Tibial artery (tissue), 4 donors: ENCODE data around the gene EPHA6.
"Not testable (repeated sequence)": the region's sequence is repeated elsewhere in the genome, so short reads cannot be mapped to it uniquely, and the experiment has no call there.

ENCODE experiments used
- DNase-seq, 2 donors: peaks; one replicate each; pipeline ENCODE4 v3.0.0-alpha.2; 2019
- H3K27ac ChIP-seq, 2 donors: fragments of 200-600 bp; sonication (generic) in 1 of 2; 1 replicate in 1 of 2; 2 replicates in 1 of 2; pipeline ENCODE4 v1.5.1; 2018 to 2019; ENCODE audit warnings: mild to moderate bottlenecking in 1 of 2
- H3K27me3 ChIP-seq, 2 donors: fragments of 200-600 bp; sonication (generic) in 1 of 2; one replicate each; pipeline versions ENCODE4 v1.5.1 to v1.6.0; 2016 to 2019
- H3K36me3 ChIP-seq, 3 donors: fragments of 200-600 bp; sonication (generic) in 2 of 3; one replicate each; pipeline ENCODE4 v1.5.1; 2016 to 2019; ENCODE audit warnings: mild to moderate bottlenecking in 2 of 3
- H3K4me1 ChIP-seq, 4 donors: fragments of 200-600 bp; sonication (generic) in 2 of 4; 1 replicate in 3 of 4; 2 replicates in 1 of 4; pipeline ENCODE4 v1.5.1; 2016 to 2019
- H3K4me3 ChIP-seq, 2 donors: fragments of 200-600 bp; sonication (generic) in 1 of 2; 1 replicate in 1 of 2; 2 replicates in 1 of 2; pipeline ENCODE4 v1.5.1; 2018 to 2019; ENCODE audit warnings: mild to moderate bottlenecking in 2 of 2
- H3K9me3 ChIP-seq, 3 donors: fragments of 200-600 bp; sonication (generic) in 1 of 3; one replicate each; pipeline ENCODE4 v1.5.1; 2016 to 2019
- intact Hi-C: fragments of 100-400 bp; cut with DNase I; formaldehyde crosslinking; loops from one replicate; pipeline ENCODE4 v1.15.0; 2023; ENCODE audit warnings: low total_unique reads
- TF ChIP-seq, protein P1 (sequence below), 2 experiments: fragments of 200-600 bp in 1 of 2; fragments of 450-650 bp in 1 of 2; IDR thresholded peaks; one replicate each; pipeline ENCODE4 v1.5.1; 2017 to 2019; ENCODE audit warnings: antibody characterized with exemption in 2 of 2, mild to moderate bottlenecking in 1 of 2, moderate library complexity in 1 of 2

The EPHA6 gene

GRCh38 chr3:96960661-96961330 lies 146.4 kb downstream of the EPHA6 start:
- Histone ChIP-seq H3K4me1 (peaks cover 0 to 10% (median 2%) of the 10 kb centered on the region in 4 donors), H3K27ac (no peak overlapping the region), H3K36me3 (no peaks in the 10 kb centered on the region), H3K9me3 (no peaks in the 10 kb centered on the region), H3K4me3 (no peak overlapping the region), H3K27me3 (no peaks in the 10 kb centered on the region)
- TF ChIP-seq, protein P1, sequence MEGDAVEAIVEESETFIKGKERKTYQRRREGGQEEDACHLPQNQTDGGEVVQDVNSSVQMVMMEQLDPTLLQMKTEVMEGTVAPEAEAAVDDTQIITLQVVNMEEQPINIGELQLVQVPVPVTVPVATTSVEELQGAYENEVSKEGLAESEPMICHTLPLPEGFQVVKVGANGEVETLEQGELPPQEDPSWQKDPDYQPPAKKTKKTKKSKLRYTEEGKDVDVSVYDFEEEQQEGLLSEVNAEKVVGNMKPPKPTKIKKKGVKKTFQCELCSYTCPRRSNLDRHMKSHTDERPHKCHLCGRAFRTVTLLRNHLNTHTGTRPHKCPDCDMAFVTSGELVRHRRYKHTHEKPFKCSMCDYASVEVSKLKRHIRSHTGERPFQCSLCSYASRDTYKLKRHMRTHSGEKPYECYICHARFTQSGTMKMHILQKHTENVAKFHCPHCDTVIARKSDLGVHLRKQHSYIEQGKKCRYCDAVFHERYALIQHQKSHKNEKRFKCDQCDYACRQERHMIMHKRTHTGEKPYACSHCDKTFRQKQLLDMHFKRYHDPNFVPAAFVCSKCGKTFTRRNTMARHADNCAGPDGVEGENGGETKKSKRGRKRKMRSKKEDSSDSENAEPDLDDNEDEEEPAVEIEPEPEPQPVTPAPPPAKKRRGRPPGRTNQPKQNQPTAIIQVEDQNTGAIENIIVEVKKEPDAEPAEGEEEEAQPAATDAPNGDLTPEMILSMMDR (IDR thresholded peaks at IDR 0.05), result no peak
- DNase-seq, result no peak
- intact Hi-C loops, result no loop called here

DNA sequence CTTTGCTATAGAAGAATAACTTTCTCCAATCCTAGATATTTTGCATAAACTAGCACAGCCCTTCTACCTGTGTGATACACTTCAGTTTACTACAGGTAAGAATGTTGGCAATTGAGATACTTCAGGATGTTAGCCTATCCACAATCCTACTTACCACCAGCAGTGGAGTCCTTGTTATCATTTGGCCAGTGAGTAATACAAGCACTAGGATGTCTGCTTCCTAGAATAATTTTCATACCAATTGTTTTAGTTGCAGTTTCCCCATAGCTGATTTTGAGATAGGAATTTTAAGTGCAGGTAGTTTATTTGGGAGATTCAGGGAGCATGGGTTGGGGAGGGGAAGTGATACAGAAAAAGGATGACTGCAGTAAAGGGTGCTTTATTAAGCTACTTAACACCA lies 147.2 kb downstream of the EPHA6 start:
- no peaks in the 10 kb centered on the region for H3K27me3 ChIP-seq
- H3K4me3 ChIP-seq, result no peak overlapping the region
- H3K36me3 ChIP-seq, result no peaks in the 10 kb centered on the region
- H3K27ac ChIP-seq, result no peak overlapping the region
- DNase-seq, result no peak
- H3K4me1 ChIP-seq, result peaks cover 0 to 10% (median 2%) of the 10 kb centered on the region in 4 donors
- TF ChIP-seq, protein P1 (IDR thresholded peaks at IDR 0.05), result no peak
- no peaks in the 10 kb centered on the region for H3K9me3 ChIP-seq
- intact Hi-C loops, result no loop called here

DNA sequence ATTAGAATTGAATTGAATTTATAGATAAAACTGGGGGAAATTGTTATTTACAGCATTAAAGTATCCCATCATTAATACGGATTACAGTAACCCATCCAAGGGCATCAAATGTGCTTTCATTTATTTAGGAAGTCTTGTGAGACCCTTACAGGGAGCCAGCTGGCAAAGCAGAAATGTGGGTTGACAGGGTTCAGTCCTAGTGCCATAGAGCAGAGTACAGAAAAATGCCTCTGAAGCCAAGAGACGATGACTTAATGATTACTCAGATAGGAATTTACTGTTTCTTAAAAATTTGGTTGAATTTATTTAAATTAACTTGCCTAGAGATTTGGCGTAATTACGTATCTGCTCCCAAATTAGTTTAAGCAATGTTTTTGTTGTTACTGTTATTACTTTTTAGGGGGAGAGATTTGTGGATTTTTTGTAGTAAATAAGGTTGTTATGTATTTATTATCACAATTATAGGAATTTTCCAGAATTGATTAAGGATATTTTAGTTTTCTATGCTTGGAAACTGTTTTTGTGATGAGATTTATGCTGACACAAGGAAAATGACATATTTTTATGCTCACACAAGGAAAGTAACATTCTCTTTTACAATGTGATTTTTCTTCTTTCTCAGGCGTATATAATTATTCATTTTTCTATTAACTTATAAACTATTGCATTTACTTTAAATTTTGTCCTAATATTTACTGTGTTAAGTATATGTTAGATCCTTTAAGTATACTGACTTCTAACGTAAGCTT lies 152.0 kb downstream of the EPHA6 start:
- no peak for DNase-seq
- no peaks in the 10 kb centered on the region for H3K9me3 ChIP-seq
- H3K27me3 ChIP-seq, result no peaks in the 10 kb centered on the region
- H3K4me1 ChIP-seq, result no peaks in the 10 kb centered on the region
- intact Hi-C loops, result no loop called here
- H3K4me3 ChIP-seq, result no peak overlapping the region
- TF ChIP-seq, protein P1 (IDR thresholded peaks at IDR 0.05), result no peak
- H3K36me3 ChIP-seq, result no peaks in the 10 kb centered on the region
- no peak overlapping the region for H3K27ac ChIP-seq

- Histone ChIP-seq H3K27me3 (no peaks in the 10 kb centered on the region), H3K27ac (no peak overlapping the region), H3K4me3 (no peak overlapping the region), H3K36me3 (no peaks in the 10 kb centered on the region), H3K4me1 (no peaks in the 10 kb centered on the region), H3K9me3 (no peaks in the 10 kb centered on the region)
- intact Hi-C loops, result no loop called here
- DNase-seq, result no peak
- TF ChIP-seq, protein P1 (IDR thresholded peaks at IDR 0.05), result no peak
These were observed 155.8 kb downstream of the EPHA6 start for GRCh38 chr3:96970211-96970610.

DNA sequence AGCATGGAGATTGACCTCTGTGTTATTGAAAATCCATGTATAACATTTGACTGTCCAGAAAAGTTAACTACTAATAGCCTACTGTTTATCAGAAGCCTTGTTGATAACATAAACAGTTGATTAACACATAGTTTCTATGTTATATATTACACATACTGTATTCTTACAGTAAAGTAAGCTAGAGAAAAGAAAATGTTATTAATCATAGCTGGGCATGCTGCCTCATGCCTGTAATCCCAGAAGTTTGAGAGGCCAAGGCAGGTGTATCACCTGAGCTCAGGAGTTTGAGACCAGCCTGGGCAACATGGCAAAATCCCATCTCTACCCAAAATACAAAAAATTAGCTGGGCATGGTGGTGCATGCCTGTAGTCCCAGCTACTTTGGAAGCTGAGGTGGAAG lies 163.3 kb downstream of the EPHA6 start:
- no peaks in the 10 kb centered on the region for H3K4me1 ChIP-seq
- no peak overlapping the region for H3K27ac ChIP-seq
- TF ChIP-seq, protein P1 (IDR thresholded peaks at IDR 0.05), result no peak
- no peak overlapping the region for H3K4me3 ChIP-seq
- no peak for DNase-seq
- no peaks in the 10 kb centered on the region for H3K27me3 ChIP-seq
- no peaks in the 10 kb centered on the region for H3K9me3 ChIP-seq
- no peaks in the 10 kb centered on the region for H3K36me3 ChIP-seq
- intact Hi-C loops, result no loop called here

- H3K27me3 ChIP-seq, H3K9me3 ChIP-seq, H3K4me1 ChIP-seq, H3K36me3 ChIP-seq, DNase-seq, intact Hi-C loops, H3K4me3 ChIP-seq, H3K27ac ChIP-seq: not testable (repeated sequence)
These were observed 169.3 kb downstream of the EPHA6 start for GRCh38 chr3:96983716-96984115.
